Inferior parietal cortex (tissue), 1 donor: Measurements from ENCODE around the gene SH3RF3.

Source experiments
- DNase-seq: peaks from one replicate; pipeline ENCODE4 v3.0.0-alpha.2; 2016; ENCODE audit errors: extremely low spot score

The SH3RF3 gene

GRCh38 chr2:109284826-109285225, 155.8 kb downstream of the SH3RF3 start:
- no peak for DNase-seq

GRCh38 chr2:109285244-109285651, 156.2 kb downstream of the SH3RF3 start:
- DNase-seq: no peak

DNA sequence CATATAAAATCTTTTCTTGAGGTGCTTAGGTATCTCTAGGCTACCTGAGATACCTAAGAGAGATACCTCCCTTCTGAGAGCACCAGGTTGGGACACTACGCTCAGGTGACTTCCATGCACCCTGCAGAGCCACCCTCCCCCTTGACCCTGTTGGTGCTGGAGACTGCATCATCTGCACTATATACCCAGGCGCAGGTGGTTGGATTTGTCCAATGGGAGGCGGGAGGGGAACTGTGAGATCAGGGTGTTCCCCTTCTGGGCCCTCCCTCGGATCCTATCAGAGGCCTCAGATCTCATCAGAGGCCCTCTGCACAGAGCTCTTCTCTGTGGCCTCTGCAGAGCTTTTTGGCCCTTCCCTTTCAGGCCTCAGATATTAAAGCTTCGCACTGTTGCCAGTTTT, 158.4 kb downstream of the SH3RF3 start:
- DNase-seq: no peak

DNA sequence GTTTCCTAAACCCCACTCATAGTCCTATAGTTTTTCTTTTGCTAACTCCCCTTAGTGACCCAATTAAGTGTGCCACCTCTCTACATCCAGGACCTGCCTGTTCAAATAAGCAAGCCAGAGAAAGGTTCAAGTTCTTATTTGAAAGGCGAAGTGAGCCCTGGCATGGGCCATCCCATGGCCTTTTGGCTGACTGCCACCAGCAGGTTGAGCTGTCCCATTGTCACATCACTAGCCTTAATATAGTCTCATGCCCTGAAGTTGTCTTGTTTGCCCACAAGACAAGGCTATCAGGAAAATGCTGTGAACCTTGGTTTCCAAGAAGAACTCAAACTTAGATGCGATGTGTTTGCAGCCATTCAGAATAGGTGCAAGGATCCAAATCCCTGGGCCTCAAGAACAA, 158.8 kb downstream of the SH3RF3 start:
- no peak for DNase-seq

DNA sequence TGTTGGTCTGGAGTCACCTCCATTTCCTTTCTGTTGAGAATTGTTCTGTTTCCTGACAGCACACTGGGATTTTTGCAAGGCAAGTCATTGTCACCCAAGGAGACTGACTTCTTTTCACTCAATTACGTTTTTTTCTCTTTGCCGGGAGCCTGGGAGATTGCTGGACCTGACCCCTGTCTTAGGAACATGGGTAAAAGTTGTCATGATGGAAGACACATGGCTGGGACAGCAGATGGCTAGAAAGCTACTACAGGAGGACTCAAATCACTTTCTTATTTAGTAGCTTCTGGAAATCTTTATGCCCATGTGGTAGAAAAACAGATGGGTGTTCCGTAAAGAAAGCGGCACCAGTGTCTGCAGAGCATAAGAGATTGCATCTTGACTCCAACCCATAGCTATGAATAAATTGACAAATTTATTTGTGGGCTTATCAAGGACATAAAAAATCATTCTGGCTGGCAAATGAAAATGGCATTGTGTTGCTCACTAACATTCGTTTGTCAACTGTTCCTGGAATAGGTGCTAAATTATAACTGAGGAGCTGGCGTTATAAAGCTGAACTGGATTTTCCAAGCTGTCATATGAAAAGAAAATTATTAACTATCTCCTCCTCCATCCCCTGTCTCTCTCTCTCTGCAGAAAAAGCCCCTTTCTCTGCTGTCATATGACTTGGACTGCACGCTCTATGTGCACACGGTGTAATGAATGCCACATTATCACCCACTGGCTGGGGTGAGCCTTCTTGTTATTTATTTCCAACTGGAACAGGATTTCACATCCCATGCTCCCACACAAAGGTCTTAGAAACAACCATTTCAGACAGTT, 159.8 kb downstream of the SH3RF3 start:
- DNase-seq: no peak

- DNase-seq: no peak
These were observed 160.7 kb downstream of the SH3RF3 start for GRCh38 chr2:109289504-109290222.

- DNase-seq: no peak
These were observed 162.1 kb downstream of the SH3RF3 start for GRCh38 chr2:109290887-109291643.

- peak; percentile 60 for DNase-seq
These were observed 163.4 kb downstream of the SH3RF3 start for GRCh38 chr2:109292386-109292785.

DNA sequence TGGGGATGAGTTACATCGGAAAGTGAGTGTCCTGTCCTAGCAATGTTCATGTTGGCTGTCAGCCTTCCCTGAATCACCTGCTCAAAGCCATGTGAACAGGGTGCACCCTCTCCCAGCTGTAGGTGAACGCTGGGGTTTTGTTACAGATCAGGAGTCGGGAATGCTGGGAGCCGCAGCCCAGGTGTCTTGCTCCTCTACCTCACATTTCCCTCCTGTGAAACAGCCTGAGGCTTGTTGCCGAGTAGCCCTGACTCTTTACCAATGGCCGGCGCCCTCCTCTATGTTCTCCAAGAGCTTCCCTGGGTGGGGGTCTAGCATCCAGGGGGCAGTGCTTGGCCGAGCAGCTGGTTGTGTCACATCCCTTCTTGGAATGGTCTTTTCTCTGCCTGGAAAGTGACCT, 164.7 kb downstream of the SH3RF3 start:
- DNase-seq: no peak

- DNase-seq: no peak
These were observed 165.5 kb downstream of the SH3RF3 start for GRCh38 chr2:109294523-109294922.

GRCh38 chr2:109295070-109295780, 166.2 kb downstream of the SH3RF3 start:
- no peak for DNase-seq

GRCh38 chr2:109295781-109296117, 166.7 kb downstream of the SH3RF3 start:
- DNase-seq: no peak

DNA sequence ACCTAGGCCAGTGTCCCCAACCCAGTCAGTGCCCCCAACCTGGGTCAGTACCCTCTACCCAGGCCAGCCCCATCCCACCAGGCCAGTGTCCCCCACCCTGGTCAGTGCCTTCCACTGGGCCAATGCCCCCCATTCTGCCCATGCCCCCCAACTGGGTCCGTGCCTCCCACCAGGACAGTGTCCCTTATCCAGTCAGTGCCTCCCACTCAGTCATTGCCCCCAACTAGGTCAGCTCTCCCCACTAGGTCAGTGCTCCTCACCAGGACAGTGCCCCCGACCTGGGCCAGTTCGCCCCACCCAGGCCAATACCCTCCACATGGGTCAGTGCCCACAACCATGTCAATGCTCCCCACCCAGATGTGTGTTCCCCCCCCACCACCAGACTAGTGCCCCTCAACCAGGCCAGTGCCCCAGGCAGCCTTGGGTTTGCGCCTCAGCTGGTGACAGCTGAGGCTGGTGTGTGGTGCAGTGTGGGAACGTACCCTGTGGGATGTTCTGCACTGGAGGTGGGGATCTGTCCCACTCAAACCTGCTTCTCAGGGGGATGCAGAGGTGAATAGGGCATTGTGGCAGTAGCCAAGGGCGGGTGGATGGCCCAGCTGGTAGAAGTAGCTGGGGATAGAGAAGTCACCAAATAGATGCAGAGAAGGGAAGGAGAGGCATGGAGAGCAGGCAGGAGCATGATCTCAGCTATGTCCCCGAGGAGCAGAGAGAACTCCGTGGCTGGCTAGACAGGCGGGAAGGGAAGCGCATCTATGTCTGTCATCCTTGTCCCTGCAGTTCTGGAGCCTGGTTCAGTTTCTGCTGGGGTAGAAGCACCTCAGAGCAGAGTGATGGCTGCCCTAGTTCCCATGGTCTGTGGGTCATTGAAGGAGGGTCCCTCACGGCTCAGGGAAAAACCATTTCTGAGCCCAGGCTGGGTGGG, 168.8 kb downstream of the SH3RF3 start:
- no peak for DNase-seq

DNA sequence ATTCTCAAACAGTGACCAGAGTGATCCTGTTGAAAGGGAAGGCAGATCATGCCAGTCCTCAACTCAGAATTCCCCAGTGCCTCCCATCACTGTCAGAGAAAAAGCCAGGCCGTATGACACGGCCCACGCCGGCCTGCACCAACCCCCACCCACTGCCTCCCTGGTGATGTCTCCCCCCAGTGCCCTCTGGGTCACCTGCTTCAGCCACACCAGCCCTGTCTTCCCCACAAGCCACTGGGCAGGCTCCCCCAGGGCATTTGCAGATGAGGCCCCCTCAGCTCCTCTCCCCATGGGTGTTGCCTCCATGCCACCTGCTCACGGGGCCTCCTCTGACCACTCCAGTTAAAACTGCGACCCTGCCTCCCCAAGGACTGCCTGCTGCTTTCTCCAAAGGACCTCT, 169.8 kb downstream of the SH3RF3 start:
- DNase-seq: no peak

DNA sequence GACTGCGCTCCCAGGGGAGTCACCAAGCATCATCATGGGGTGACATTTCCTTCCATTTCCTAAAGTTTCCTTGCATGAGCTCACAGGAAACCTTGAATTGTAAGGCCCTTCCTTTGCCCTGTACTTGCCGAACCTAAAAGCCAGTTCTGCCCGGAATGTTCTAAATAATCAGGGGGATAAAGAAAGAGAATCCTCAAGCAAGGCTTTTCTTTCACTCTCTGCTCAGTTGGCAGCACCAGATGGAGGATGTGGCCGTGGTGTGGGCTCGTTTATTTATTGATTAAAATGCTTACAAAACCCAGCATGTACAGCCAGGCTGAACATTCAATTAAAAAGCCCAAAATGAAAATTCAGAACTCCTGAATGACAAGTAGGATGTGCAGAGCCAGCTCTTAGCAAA, 170.5 kb downstream of the SH3RF3 start:
- DNase-seq: no peak

- no peak for DNase-seq
These were observed 171.6 kb downstream of the SH3RF3 start for GRCh38 chr2:109300582-109300981.

DNA sequence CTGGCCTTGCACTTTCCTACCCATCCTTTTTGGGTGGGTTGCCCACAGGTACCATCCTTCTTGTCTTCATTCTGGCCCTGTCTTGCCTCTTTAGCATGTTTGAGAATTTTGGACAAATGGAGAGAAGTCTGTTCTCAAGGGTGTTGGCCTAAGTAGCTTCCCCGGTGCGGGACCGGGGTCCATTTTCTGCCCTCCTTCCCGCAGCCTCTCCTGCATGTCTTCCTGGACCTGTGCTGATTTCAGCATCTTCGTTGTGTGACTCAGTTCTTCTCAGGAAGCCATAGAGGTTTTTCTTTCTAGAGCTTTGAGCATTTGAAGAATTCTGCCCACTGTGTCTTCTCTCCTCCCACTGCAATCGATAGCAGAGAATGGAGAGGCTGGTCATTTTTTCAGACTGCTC, 172.7 kb downstream of the SH3RF3 start:
- no peak for DNase-seq

GRCh38 chr2:109302319-109302718, 173.3 kb downstream of the SH3RF3 start:
- DNase-seq: no peak

GRCh38 chr2:109304242-109304641, 175.2 kb downstream of the SH3RF3 start:
- no peak for DNase-seq

DNA sequence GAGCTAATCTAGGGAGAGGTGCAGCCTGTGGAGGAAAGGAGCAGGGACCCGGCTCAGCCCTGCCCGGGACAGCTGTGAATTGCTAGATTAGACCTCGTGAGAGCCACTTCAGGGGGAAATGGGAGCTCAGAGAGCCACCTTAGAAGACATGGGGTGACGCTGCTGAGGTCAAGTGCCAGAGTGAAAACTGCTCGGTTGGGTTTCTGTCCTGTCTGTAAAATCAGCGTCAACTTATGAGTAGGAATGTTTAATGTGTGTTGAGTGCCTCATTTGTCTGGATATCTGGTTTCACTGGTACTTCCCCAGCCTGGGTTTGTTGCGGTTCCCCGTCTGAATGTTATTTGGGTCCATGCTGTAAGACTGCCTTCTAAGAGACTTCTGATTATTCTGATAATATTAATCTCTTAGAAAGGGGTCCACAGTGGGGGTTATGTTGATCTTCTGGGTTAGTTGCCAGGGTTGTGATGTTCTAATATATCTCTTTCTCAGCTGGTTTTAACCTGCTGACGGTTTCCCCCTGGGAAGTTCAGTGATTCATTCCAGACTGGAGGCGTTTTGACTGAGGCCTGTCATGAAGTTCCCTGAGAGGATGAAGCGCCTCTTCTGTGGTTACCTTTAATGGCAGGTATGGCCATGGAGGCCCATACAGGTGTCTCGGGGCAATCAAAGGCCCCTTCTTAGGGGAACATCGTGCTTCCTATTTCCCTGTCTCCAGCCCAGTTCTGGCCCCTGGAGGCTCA, 175.9 kb downstream of the SH3RF3 start:
- no peak for DNase-seq
